Transverse colon (tissue), 4 donors: ENCODE results near the gene FAM118A. TPM values are rescaled to one million over a fixed set of nuclear protein-coding genes. Genes with fewer than 3 reads are reported as not detected.
A peak's percentile ranks its signal among the peaks of the same experiment; 100 is the strongest.

ENCODE experiments used
- DNase-seq: peaks from one replicate; pipeline ENCODE4 v3.0.0-alpha.2; 2019
- H3K27ac ChIP-seq, 4 donors: fragments of 200-600 bp; sonication (generic); 2 replicates each; pipeline ENCODE4 v1.5.1; 2016 to 2018; ENCODE audit warnings: inconsistent platforms in 4 of 4
- H3K27me3 ChIP-seq: fragments of 200-600 bp; sonication (generic); 2 replicates; pipeline ENCODE4 v1.5.1; 2017; ENCODE audit warnings: inconsistent platforms
- H3K36me3 ChIP-seq, 4 donors: fragments of 200-600 bp; sonication (generic); 2 replicates each; pipeline ENCODE4 v1.5.1; 2017 to 2019; ENCODE audit warnings: inconsistent platforms in 4 of 4
- H3K4me1 ChIP-seq, 4 donors: fragments of 200-600 bp; sonication (generic); 2 replicates each; pipeline ENCODE4 v1.5.1; 2017 to 2020; ENCODE audit warnings: inconsistent platforms in 4 of 4
- H3K4me3 ChIP-seq, 4 donors: fragments of 200-600 bp; sonication (generic); 1 replicate in 1 of 4; 2 replicates in 3 of 4; pipeline versions ENCODE4 v1.5.1 to v1.6.1; 2017 to 2019; ENCODE audit warnings: inconsistent platforms in 4 of 4
- H3K9me3 ChIP-seq, 2 donors: fragments of 200-600 bp; sonication (generic); 2 replicates each; pipeline ENCODE4 v1.5.1; 2017 to 2019; ENCODE audit warnings: inconsistent platforms in 2 of 2
- EP300 ChIP-seq: sonication (generic); formaldehyde crosslinking; IDR thresholded peaks from one replicate; pipeline ENCODE4 v1.6.1; 2017; ENCODE audit warnings: antibody characterized with exemption, low read depth
- POLR2A ChIP-seq: fragments of 450-650 bp; IDR thresholded peaks from one replicate; pipeline ENCODE4 v1.6.1; 2016; ENCODE audit warnings: antibody characterized with exemption, mild to moderate bottlenecking, moderate library complexity
- POLR2AphosphoS5 ChIP-seq, 3 donors: sonication (generic); formaldehyde crosslinking; IDR thresholded peaks; one replicate each; pipeline ENCODE4 v1.6.1; 2016; ENCODE audit warnings: antibody characterized with exemption in 3 of 3
- WGBS, 2 donors: methylation state at CpG; one replicate each; pipeline ENCODE4 v1.1.5; 2018; ENCODE audit warnings: low coverage in 1 of 2; 5-methylcytosine and 5-hydroxymethylcytosine counted together
- in situ Hi-C, 4 donors: fragments of 200-750 bp; cut with MboI; loops; one replicate each; pipeline versions ENCODE4 v1.15.0 to v1.15.1; 2017; ENCODE audit warnings: low sequenced_read_pairs in 3 of 4, low pct_ligation_motif_present in 1 of 4, low pct_unique_long_range_greater_than_20kb in 1 of 4
- intact Hi-C: fragments of 100-400 bp; cut with DNase I; formaldehyde crosslinking; loops from one replicate; pipeline ENCODE4 v1.15.1; 2023; ENCODE audit warnings: low total_unique reads
- total RNA-seq, 4 donors: library from RNA; depleted of rRNA; stranded (reverse); fragments of >200 nt; gene quantifications; one replicate each; pipeline ENCODE4 v1.1.0, GENCODE V29; 2016
- TF ChIP-seq, protein P1 (sequence below), 5 experiments: fragments of 200-600 bp in 3 of 5; fragments of 450-650 bp in 2 of 5; sonication (generic) in 3 of 5; IDR thresholded peaks; 1 replicate in 2 of 5; 2 replicates in 3 of 5; pipeline ENCODE4 v1.5.1; 2016 to 2017; ENCODE audit warnings: antibody characterized with exemption in 5 of 5, inconsistent platforms in 3 of 5, mild to moderate bottlenecking in 2 of 5, moderate library complexity in 1 of 5

FAM118A gene
- total RNA-seq, 4 donors from 2014 or later, result 46.0 to 424 (median 210) TPM

DNA sequence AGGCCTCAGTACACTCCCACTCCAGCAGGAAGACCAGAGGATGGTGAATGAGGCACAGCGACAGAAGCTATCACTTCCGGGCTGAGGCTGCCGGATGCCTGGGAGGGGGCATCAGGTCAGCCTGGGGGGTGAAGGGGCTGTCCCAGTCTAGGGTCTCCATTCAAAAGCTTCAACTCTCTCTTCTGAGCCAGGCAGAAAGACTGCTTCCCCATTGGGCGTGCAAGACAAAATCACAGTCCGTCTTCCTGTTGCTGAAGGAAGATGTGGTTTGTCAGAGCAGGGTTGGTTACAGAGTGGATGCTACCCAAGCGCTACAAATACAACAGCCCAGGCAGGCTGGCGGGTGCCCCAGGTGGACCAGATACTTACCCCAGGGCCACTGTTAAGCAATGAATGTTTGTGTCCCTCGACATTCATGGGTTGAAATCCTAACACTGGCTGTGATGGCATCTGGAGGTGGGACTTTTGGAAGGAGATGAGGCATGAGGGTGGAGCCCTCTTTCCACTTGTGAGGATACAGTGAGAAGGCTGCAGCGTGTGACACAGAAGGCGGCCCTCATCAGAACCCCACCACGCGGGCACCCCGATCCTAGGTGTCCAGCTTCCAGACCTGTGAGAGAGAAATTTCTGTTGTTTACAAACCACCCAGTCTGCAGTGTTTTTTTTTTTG, 13.0 kb upstream of the FAM118A start:
- TF ChIP-seq, protein P1, sequence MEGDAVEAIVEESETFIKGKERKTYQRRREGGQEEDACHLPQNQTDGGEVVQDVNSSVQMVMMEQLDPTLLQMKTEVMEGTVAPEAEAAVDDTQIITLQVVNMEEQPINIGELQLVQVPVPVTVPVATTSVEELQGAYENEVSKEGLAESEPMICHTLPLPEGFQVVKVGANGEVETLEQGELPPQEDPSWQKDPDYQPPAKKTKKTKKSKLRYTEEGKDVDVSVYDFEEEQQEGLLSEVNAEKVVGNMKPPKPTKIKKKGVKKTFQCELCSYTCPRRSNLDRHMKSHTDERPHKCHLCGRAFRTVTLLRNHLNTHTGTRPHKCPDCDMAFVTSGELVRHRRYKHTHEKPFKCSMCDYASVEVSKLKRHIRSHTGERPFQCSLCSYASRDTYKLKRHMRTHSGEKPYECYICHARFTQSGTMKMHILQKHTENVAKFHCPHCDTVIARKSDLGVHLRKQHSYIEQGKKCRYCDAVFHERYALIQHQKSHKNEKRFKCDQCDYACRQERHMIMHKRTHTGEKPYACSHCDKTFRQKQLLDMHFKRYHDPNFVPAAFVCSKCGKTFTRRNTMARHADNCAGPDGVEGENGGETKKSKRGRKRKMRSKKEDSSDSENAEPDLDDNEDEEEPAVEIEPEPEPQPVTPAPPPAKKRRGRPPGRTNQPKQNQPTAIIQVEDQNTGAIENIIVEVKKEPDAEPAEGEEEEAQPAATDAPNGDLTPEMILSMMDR (IDR thresholded peaks at IDR 0.05), result no peak
- TF ChIP-seq EP300 (no peak), POLR2A (no peak), POLR2AphosphoS5 (IDR thresholded peaks at IDR 0.05) (no peak)
- no peak for DNase-seq
- peaks cover 0 to 2% (median 0%) of the 10 kb centered on the region in 4 donors for H3K4me1 ChIP-seq
- H3K4me3 ChIP-seq, result no peak overlapping the region
- in situ Hi-C loops, result no loop called here
- H3K36me3 ChIP-seq, result no peaks in the 10 kb centered on the region
- H3K27ac ChIP-seq, result no peak overlapping the region
- intact Hi-C loops, result no loop called here
- no peaks in the 10 kb centered on the region for H3K9me3 ChIP-seq
- 78% methylated on average over 13 of the region's 13 CpGs; no CpG with 5 or more reads in 1 of the 2 donors for WGBS, 2 donors
- no peaks in the 10 kb centered on the region for H3K27me3 ChIP-seq

DNA sequence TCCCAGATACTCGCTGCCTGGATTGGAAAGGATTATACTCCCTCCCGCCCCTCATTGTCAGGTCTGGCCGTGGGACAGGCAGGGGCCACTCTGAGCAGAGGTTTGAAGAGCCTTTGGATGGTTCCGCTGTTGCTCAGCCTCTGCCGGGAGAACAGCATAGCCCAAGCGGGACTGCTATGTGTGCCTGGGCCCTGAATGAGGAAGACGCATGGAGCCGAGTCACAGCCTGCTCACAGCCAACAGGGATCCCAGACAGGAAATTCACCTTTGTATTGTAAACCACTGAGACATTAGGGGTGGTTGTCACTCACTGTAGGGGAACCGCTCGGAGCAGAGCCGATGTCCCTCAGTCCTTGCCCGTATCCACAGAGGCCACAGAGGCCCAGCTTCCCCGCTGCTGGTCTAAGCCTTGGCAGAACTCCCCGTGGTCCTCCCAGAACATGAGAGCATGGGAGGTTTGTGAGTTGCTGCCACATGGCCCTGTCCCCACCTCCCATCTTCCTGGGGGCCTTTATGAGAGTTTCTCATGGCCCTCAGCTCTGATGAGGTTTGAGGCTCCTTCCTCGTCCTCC, 10.7 kb upstream of the FAM118A start:
- TF ChIP-seq, protein P1 (IDR thresholded peaks at IDR 0.05), result no peak
- TF ChIP-seq POLR2AphosphoS5 (IDR thresholded peaks at IDR 0.05) (no peak), EP300 (no peak), POLR2A (no peak)
- no peaks in the 10 kb centered on the region for H3K27me3 ChIP-seq
- H3K4me1 ChIP-seq, result peaks cover 0 to 16% (median 0%) of the 10 kb centered on the region in 4 donors
- H3K36me3 ChIP-seq, result no peaks in the 10 kb centered on the region
- in situ Hi-C loops, result no loop called here
- 72 to 87% methylated on average over 6 to 15 of the region's 15 CpGs for WGBS, 2 donors
- no peak for DNase-seq
- no peak overlapping the region for H3K27ac ChIP-seq
- intact Hi-C loops, result no loop called here
- H3K9me3 ChIP-seq, result no peaks in the 10 kb centered on the region
- H3K4me3 ChIP-seq, result no peak overlapping the region

DNA sequence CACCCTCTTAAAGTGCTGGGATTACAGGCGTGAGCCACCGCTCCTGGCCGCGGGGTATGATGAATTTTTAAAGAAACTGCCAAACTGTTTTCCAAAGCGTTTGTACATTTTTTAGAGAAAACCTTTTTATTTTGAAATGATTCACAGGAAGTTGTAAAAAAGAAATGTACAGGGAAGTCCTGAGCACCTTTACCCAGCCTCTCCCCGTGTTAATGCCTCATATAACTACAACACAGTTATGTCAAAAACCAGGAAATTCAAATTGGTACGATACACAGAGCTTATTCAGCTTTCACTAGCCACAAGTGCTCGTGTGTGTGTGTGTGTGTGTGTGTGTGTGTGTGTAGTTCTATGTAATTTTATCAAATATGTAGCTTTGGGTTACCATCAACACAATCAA, 7.0 kb upstream of the FAM118A start:
- intact Hi-C loops (no loop called here), in situ Hi-C loops (no loop called here)
- Histone ChIP-seq H3K4me3 (no peak overlapping the region), H3K9me3 (no peaks in the 10 kb centered on the region), H3K4me1 (peaks cover 0 to 23% (median 4%) of the 10 kb centered on the region in 4 donors), H3K27ac (peak overlapping the region; percentile 25 to 68 (median 52)), H3K36me3 (no peaks in the 10 kb centered on the region), H3K27me3 (no peaks in the 10 kb centered on the region)
- no peak for TF ChIP-seq EP300
- no peak for TF ChIP-seq POLR2A
- TF ChIP-seq, protein P1 (IDR thresholded peaks at IDR 0.05), result no peak
- no peak for TF ChIP-seq POLR2AphosphoS5 (IDR thresholded peaks at IDR 0.05)
- WGBS, 2 donors, result 49 to 54% methylated on average over 3 to 8 of the region's 8 CpGs
- DNase-seq, result no peak

DNA sequence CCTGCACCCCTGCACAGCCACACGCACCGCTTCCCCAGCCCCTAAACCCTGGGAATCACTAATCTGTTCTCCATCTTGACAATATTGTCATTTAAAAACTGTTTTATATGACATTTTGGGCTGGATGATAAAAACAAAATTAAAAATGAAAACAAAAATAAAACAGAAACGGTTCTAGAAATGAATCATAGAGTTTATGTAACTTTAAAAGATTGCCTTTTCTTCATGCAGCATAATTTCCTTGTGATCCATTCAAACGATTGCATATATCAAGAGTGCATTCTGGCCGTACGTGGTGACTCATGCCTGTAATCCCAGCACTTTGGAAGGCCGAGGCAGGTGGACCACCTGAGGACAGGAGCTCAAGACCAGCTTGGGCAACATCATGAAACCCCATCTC, 6.6 kb upstream of the FAM118A start:
- intact Hi-C loops (no loop called here), in situ Hi-C loops (no loop called here)
- H3K4me3 ChIP-seq, result no peak overlapping the region
- DNase-seq, result no peak
- no peaks in the 10 kb centered on the region for H3K9me3 ChIP-seq
- H3K4me1 ChIP-seq, result peaks cover 0 to 23% (median 5%) of the 10 kb centered on the region in 4 donors
- H3K27ac ChIP-seq, result peak overlapping the region; percentile 25 to 68 (median 52)
- H3K36me3 ChIP-seq, result no peaks in the 10 kb centered on the region
- TF ChIP-seq EP300 (no peak), POLR2A (no peak), POLR2AphosphoS5 (IDR thresholded peaks at IDR 0.05) (no peak)
- TF ChIP-seq, protein P1 (IDR thresholded peaks at IDR 0.05), result no peak
- WGBS, 2 donors, result 46 to 67% methylated on average over 7 of the region's 7 CpGs
- H3K27me3 ChIP-seq, result no peaks in the 10 kb centered on the region
